ENCODE data around the gene TBC1D3B. TPM values are rescaled to one million over a fixed set of nuclear protein-coding genes. Genes with fewer than 3 reads are reported as not detected.
"Not testable (repeated sequence)": the region's sequence is repeated elsewhere in the genome, so short reads cannot be mapped to it uniquely, and the experiment has no call there.

TBC1D3B gene
- total RNA-seq, 1 donor from 2014 or later = 0.39 TPM

DNA sequence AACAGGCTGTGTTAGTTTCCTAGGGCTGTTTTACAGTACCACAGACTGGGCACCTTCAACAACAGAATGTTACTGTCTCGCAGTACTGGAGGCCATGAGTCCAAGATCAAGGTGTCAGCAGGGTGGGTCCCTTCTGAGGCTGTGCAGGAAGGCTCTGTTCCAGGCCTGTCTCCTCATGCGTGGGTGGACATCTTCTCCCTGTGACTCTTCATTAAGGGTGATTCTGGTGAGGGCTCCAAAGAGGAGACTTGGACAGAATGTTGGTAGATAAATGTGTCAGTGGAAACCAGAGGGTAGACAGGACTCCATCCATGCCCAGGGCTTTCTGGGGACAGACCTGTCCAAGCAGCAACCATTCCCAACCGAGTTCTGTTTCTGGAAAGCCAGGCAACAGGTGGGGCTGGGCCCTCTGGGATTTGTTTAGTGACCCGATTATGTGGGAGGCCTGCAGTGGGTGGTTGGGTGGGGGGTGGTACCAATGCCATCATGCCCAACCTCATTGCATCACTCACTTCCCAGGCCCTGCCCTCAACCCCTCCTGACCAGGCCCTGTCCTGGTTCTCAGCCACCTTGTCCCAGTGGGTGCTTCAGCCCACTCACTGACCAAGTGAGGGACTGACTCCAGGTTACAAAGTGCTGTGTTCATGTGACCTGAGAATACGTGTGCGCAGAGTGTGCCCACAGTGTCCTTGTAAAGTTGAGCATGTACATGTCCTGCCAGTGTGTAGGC is 5.2 kb upstream of the TBC1D3B start:
- not testable (repeated sequence) for DNase-seq

DNA sequence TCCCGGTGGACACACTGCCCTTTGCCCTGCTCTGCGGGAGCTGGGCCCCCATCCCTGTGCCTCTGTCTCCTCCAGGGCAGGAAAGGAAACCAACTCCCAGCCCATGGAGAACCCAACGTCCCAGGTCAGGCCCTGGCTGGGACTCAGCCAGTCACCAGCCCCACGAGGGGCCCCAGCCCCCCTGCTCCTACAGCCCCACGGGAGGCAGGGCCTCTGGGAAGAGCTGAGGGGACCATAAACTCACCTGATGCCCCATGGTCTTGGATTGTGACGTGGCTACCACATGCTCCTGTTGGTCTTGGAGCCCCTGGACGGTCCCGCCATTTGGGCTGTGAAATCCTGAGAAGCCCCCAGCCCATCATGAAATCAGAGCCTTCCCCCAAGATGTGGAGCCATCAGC is 7.6 kb downstream of the TBC1D3B start:
- not testable (repeated sequence) for DNase-seq

GRCh38 chr17:36153895-36154610 is 22.4 kb downstream of the TBC1D3B start:
- no peak for DNase-seq

GRCh38 chr17:36152639-36153120 is 23.8 kb downstream of the TBC1D3B start:
- DNase-seq = peak; percentile 20

- no peak for DNase-seq
Observed at GRCh38 chr17:36151891-36152638, 24.4 kb downstream of the TBC1D3B start.

DNA sequence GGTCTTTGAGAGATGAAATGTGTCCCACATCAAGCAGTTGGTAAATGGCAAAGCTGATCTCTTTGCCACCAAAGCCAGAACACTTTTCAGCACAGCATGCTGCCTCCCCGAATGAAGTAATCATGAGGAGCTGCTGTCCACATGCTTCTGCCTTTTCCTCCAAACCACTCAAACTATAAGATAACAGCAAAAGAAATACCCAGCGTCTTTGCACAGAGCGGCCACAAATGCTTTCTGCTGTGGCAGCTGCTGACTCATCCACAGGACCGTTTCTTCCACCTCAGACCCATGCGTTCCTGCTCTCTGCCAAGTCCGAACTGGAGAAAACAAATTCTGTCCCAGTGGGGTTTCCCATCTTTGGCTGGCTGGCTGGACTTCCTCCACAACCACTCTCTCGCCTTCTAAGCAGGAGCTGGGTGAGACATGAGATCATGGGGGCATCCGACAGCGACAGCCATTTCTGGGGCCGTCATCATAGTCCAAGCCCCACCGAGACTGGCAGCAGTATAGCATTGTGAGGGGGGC is 27.1 kb downstream of the TBC1D3B start:
- no peak for DNase-seq

GRCh38 chr17:36148559-36149295 is 27.7 kb downstream of the TBC1D3B start:
- DNase-seq = peak; percentile 39

DNA sequence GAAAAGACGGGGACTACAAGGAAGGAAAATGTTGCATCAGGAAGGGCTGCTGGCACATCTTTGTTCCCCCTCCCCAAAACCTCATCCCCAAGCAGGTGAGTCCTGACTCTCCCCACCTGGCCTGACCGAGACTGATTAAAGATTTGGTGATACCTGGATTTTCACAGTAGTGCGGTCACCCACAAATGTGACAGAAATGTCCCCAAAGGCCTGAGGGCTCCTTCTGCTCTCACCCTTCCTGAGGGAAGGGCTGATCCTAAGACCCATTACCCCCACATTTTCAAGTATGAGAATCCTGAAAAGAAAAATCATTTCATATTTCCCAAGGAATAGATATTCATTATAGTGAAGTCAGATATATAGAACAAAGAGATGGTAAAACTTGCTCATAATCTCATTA is 28.8 kb downstream of the TBC1D3B start:
- DNase-seq = no peak

DNA sequence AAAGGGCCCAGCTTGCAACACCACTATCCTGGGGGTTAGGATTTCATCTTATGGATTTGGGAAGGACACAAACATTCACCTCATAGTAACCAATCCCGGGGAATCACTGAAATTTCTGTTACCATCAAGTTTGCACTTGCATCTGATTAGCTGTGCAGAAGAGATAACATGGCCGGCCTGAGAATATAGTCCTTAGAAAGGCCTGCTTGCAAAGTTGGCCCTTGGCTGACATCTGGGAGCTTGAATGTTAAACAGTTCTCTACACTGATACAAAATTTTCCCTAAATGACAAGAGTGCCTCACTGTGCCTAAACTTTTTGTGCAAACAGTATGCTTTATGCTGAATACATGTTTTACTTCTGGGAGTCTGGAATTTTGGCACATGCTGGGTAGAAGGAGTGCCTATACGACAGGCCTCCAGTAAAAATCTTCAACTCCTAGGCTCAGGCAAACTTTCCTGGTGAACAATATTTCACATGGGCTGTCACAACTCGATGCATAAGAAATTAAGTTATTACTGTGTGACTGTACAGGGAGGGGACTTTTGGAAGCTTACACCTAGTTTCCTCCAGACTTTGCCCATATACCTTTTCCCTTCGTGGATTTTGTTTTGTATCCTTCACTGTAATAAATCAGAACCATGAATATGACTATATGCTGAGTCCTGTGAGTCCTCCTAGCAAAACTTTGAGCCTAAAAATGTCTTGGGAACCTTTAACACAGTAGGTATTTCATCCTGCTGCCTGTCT is 31.3 kb downstream of the TBC1D3B start:
- no peak for DNase-seq

DNA sequence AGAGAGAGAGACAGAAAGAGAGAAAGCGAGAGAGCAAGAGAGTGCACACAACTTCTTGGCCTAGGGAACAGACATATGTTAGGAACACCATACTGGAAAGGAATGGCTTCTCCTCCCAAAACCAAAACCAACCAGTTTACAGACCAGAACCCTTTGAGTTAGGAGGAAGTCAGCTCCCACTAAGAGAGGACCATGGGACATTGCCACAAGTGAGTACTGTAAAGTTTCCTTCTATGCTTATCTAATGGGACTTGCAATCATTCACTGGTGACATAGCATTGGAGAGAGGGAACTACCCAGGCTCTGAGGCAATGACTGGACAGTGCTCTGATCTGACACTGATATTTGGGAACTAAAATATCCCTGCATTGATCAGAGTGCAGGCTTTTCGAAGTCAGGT is 32.4 kb downstream of the TBC1D3B start:
- DNase-seq = no peak

DNA sequence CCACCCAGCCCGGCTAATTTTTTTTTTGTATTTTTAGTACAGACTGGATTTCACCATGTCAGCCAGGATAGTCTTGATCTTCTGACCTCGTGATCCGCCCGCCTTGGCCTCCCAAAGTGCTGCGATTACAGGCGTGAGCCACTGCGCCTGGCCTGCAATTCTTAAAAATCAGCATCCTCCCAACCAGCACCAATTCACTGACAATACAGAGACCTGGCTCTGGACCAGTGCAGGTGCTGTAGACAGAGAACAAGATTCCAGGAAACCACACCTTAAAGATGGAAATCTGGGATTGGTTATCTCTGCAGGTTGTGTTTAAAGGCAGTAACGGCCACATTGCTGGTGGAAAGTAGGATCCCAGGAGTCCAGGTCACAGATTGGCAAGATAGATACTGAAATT is 33.6 kb downstream of the TBC1D3B start:
- DNase-seq = no peak

GRCh38 chr17:36142235-36142634 is 34.2 kb downstream of the TBC1D3B start:
- no peak for DNase-seq

GRCh38 chr17:36136439-36136838 is 40.0 kb downstream of the TBC1D3B start:
- no peak for DNase-seq

DNA sequence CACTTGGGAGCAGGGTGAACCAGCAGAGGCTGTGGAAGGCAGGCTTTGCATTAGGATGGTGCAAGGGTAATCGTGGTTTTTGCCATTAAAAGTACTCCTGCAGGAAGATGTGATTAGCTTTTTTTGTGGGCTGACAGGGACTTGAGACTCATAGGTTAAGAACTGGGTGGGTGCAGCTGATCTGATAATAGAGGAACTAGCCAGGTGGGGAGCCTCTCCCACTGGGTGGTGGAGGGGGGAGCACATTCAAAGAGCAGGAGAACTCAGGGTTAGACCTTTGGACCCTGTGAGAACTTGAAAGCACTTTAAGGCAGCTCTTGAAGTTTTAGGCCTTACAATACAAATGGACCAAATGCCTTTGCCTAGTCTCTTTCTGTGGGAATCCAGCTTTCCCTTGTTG is 40.4 kb downstream of the TBC1D3B start:
- DNase-seq = no peak

- no peak for DNase-seq
Observed at GRCh38 chr17:36135465-36135864, 41.0 kb downstream of the TBC1D3B start.

DNA sequence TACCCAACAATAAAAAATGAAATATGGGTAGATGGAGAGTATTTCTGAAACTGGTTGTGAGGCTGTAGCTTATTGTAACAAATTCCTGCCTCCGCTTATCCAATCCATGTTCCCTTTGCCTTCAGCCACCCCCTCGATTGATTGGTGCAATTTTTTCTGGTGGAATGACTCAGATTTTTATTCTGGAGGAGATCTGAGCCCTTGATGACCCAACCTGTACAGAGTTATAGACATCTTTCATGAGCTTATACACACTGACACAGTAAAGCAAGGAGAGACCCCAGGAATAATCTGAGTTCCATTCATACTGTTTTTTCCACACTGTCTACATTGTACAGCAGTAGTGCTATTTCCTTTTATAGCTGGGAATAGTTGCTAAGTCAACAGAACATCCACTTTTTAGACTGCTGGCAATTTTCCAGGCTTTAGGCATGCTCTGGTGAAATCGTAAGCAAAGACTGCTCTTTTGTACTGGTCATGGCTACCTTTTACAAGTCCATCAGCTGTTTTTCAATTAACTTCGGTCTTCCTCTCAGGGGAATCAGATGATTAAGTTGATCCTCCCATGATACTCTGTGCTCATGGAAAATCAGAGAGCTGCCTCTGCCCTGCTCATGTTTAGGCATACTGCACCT is 42.7 kb downstream of the TBC1D3B start:
- peak; percentile 56 for DNase-seq

GRCh38 chr17:36132421-36132831 is 44.0 kb downstream of the TBC1D3B start:
- no peak for DNase-seq

DNA sequence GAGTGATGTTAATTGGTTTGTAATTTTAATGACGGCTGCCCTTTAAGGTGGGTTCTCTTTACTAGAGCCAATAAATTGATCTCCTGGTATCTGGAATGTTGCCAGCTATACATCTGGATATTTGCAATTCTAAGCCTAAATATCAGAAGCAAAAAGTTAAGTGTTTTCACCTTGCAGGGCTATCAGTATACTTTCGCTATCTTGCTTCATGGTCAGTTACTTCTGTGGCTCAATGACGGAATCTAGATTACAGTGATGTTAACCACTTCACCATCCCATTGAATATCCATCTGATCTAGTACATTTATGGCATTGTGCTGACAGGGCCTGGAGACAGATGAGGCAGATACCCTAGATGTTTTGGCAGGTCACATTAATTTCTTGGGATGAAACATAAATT is 44.5 kb downstream of the TBC1D3B start:
- DNase-seq = no peak

- no peak for DNase-seq
Observed at GRCh38 chr17:36131421-36131820, 45.0 kb downstream of the TBC1D3B start.

GRCh38 chr17:36130346-36130745 is 46.1 kb downstream of the TBC1D3B start:
- DNase-seq = no peak

DNA sequence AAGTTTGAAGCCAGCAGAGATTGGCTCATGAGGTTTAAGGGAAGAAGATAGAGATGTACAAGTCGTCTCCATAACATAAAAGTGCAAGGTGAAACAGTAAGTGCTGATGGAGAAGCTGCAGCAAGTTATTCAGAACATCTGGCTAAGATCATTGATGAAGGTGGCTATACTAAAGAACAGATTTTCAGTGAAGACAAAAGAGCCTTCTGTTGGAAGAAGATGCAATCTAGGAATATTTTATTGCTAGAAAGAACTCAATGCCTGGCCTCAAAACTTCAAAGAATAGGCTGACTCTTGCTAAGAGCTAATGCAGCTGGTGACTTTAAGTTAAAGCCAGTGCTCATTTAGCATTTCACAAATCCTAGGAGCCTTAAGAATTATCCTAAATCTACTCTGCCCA is 46.8 kb downstream of the TBC1D3B start:
- DNase-seq = no peak

All from skin of body (tissue), 2 donors.